ENCODE data around the gene KCNJ10.

Gene KCNJ10

DNA sequence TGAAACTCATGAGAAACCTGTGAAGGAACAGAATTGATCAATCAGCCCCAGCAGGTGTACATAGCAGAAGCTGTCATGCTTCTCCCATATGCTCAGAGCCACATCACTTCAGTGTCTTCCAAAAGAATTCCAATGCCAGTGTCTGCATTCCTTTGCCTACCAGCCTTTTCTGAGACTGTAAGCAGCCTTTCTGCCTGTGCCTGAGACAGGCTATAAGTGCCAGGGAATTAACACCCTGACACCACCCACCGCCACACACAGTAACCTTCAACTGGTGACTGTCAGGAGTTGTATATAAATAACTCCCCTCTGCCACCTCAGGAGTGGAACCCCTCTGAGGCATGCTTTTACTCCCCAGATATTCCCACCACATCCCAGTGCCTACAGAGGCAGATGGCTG is 77.8 kb downstream of the KCNJ10 start:
- Histone ChIP-seq H3K9me3 (replicated peaks; ENCODE audit: insufficient read depth, low read length) (no peaks in the 10 kb centered on the region), H3K4me1 (ENCODE audit: low read length) (no peaks in the 10 kb centered on the region), H3K9ac (ENCODE audit: low read length) (no peak overlapping the region), H3K27ac (ENCODE audit: low read length) (no peak overlapping the region), H4K20me1 (ENCODE audit: insufficient read depth, low read length) (no peaks in the 10 kb centered on the region), H3K4me3 (ENCODE audit: low read length) (no peak overlapping the region), H3K79me2 (ENCODE audit: low read length) (no peaks in the 10 kb centered on the region), H3K9me2 (replicated peaks; ENCODE audit: insufficient read depth, low read length) (no peaks in the 10 kb centered on the region), H3F3A (ENCODE audit: insufficient read depth, low read length) (no peaks in the 10 kb centered on the region), H3K4me2 (ENCODE audit: low read depth, low read length) (no peak overlapping the region), H3K27me3 (replicated peaks; ENCODE audit: insufficient read depth, low read length) (no peaks in the 10 kb centered on the region), H3K36me3 (replicated peaks; ENCODE audit: insufficient read depth, low read length) (no peaks in the 10 kb centered on the region), H2AFZ (ENCODE audit: low read length) (no peak overlapping the region)
- TF ChIP-seq EZH2phosphoT487 (IDR thresholded peaks at IDR 0.05; ENCODE audit: low read length), result no peak
- TF ChIP-seq, protein P1, sequence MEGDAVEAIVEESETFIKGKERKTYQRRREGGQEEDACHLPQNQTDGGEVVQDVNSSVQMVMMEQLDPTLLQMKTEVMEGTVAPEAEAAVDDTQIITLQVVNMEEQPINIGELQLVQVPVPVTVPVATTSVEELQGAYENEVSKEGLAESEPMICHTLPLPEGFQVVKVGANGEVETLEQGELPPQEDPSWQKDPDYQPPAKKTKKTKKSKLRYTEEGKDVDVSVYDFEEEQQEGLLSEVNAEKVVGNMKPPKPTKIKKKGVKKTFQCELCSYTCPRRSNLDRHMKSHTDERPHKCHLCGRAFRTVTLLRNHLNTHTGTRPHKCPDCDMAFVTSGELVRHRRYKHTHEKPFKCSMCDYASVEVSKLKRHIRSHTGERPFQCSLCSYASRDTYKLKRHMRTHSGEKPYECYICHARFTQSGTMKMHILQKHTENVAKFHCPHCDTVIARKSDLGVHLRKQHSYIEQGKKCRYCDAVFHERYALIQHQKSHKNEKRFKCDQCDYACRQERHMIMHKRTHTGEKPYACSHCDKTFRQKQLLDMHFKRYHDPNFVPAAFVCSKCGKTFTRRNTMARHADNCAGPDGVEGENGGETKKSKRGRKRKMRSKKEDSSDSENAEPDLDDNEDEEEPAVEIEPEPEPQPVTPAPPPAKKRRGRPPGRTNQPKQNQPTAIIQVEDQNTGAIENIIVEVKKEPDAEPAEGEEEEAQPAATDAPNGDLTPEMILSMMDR (IDR thresholded peaks at IDR 0.05; ENCODE audit: low read length), result no peak
- no peak for TF ChIP-seq EZH2 (optimal IDR thresholded peaks at IDR 0.05; ENCODE audit: low read depth, low read length)
- DNase-seq, result no peak

DNA sequence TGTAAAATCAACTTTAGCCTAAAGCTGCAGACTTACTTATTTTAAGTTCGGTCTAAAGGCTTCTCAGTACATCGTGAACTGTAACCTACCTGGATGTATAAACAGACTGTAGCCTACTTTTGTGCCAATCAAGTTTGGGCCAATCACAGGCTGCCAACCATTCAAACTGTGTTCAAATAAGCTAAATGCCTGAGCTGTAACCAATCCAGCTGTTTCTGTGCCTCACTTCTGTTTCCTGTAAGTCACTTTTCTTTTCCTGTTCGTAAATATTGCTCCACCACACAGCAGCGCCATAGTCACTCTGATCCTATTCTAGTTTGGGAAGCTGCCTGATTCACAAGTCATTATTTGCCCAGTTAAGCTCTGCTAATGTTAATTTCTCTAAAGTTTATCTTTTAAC is 78.4 kb downstream of the KCNJ10 start:
- DNase-seq, result no peak
- Histone ChIP-seq H3K4me2 (ENCODE audit: low read depth, low read length) (no peak overlapping the region), H3K27me3 (replicated peaks; ENCODE audit: insufficient read depth, low read length) (no peaks in the 10 kb centered on the region), H3K9ac (ENCODE audit: low read length) (no peak overlapping the region), H3F3A (ENCODE audit: insufficient read depth, low read length) (no peaks in the 10 kb centered on the region), H3K27ac (ENCODE audit: low read length) (no peak overlapping the region), H3K9me3 (replicated peaks; ENCODE audit: insufficient read depth, low read length) (no peaks in the 10 kb centered on the region), H3K36me3 (replicated peaks; ENCODE audit: insufficient read depth, low read length) (no peaks in the 10 kb centered on the region), H3K79me2 (ENCODE audit: low read length) (no peaks in the 10 kb centered on the region), H3K4me1 (ENCODE audit: low read length) (no peaks in the 10 kb centered on the region), H3K4me3 (ENCODE audit: low read length) (no peak overlapping the region), H3K9me2 (replicated peaks; ENCODE audit: insufficient read depth, low read length) (no peaks in the 10 kb centered on the region), H4K20me1 (ENCODE audit: insufficient read depth, low read length) (no peaks in the 10 kb centered on the region), H2AFZ (ENCODE audit: low read length) (no peak overlapping the region)
- TF ChIP-seq EZH2 (optimal IDR thresholded peaks at IDR 0.05; ENCODE audit: low read depth, low read length) (no peak), EZH2phosphoT487 (IDR thresholded peaks at IDR 0.05; ENCODE audit: low read length) (no peak)
- TF ChIP-seq, protein P1 (IDR thresholded peaks at IDR 0.05; ENCODE audit: low read length), result no peak

DNA sequence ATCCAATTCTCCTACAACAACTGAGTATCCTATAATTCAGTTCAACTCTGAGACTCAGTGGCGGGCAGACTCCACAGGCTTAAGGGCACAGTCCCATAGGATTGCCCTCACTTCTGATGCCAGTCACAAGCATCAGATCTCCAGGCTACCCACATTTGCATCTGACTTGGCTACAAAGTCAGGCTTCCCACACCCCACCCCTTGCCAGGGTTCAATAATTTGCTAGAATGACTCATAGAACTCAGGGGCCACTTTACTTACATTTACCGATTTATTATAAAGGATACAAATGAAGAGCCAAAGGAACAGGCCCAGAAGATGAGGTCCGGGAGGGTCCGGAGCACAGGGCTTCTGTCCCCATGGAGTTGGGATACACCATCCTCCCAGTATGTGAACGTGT is 80.0 kb downstream of the KCNJ10 start:
- TF ChIP-seq EZH2phosphoT487 (IDR thresholded peaks at IDR 0.05; ENCODE audit: low read length) (no peak), EZH2 (optimal IDR thresholded peaks at IDR 0.05; ENCODE audit: low read depth, low read length) (no peak)
- TF ChIP-seq, protein P1 (IDR thresholded peaks at IDR 0.05; ENCODE audit: low read length), result no peak
- Histone ChIP-seq H3K9me3 (replicated peaks; ENCODE audit: insufficient read depth, low read length) (no peaks in the 10 kb centered on the region), H2AFZ (ENCODE audit: low read length) (no peak overlapping the region), H3K4me1 (ENCODE audit: low read length) (no peaks in the 10 kb centered on the region), H3K9me2 (replicated peaks; ENCODE audit: insufficient read depth, low read length) (no peaks in the 10 kb centered on the region), H3K79me2 (ENCODE audit: low read length) (no peaks in the 10 kb centered on the region), H3K27ac (ENCODE audit: low read length) (no peak overlapping the region), H3K9ac (ENCODE audit: low read length) (no peak overlapping the region), H3K27me3 (replicated peaks; ENCODE audit: insufficient read depth, low read length) (no peaks in the 10 kb centered on the region), H4K20me1 (ENCODE audit: insufficient read depth, low read length) (no peaks in the 10 kb centered on the region), H3K36me3 (replicated peaks; ENCODE audit: insufficient read depth, low read length) (no peaks in the 10 kb centered on the region), H3K4me3 (ENCODE audit: low read length) (no peak overlapping the region), H3K4me2 (ENCODE audit: low read depth, low read length) (no peak overlapping the region), H3F3A (ENCODE audit: insufficient read depth, low read length) (no peaks in the 10 kb centered on the region)
- no peak for DNase-seq

All from MM.1S (cell line).